Ovary (tissue), 9 donors: ENCODE results near the gene PIP5K1B. TPM values are rescaled to one million over a fixed set of nuclear protein-coding genes. Genes with fewer than 3 reads are reported as not detected.

Experiments used
- polyA plus RNA-seq, 2 donors: library from polyadenylated mRNA; stranded (reverse); fragments of 200-250 nt in 1 of 2; fragments of 350-450 nt in 1 of 2; fragmentation: Illumina TruSeq in 1 of 2; extraction: RNeasy Lipid Tissue Mini Kit (QIAGEN cat#74804) in 1 of 2; gene quantifications; one replicate each; pipeline ENCODE4 v1.2.3, GENCODE V29; 2013 to 2014
- small RNA-seq: library from RNA; depleted of rRNA; stranded (forward); fragments of <200 nt; gene quantifications from one replicate; pipeline ENCODE3, GENCODE V24; 2016
- total RNA-seq, 7 donors: library from RNA; depleted of rRNA in 2 of 7; stranded (reverse); fragments of >200 nt in 2 of 7; fragmentation: NEBNext Ultra II Directional in 3 of 7; extraction: Animal tissue kit (Norgen Biotek cat#: 25700) in 3 of 7; gene quantifications; one replicate each; pipeline versions ENCODE4 v1.1.0 to v1.2.4, GENCODE V29; 2016 to 2023
- donor health status: DM: no; HTN: no; CAD: no; lungs with moderate emphysema.
- donor health status: DM: no; HTN: no; CAD: no.
- donor health status: Bipolar disorder and iron deficiency.
- donor health status: DM: yes; HTN: yes; CAD: no.
- donor health status: DM: no; HTN: no; CAD: no.
- donor health status: DM: yes; HTN: yes; CAD: no.

Gene PIP5K1B
- total and polyA plus RNA-seq, 9 donors: 0.36 to 3.4 (median 1.0) TPM

Small RNA genes within 50 kb of the gene (small RNA-seq; reads per million reads assigned to genes)
- gene RNU6-820P: not detected

Other genes starting within 250 kb of the PIP5K1B start
- under 1 TPM in 1 of 7 donors, not detected in 6; 0.24 TPM for gene TMEM252, start 164.4 kb upstream of the PIP5K1B start, total RNA-seq
- not detected for gene TMEM252, start 164.4 kb upstream of the PIP5K1B start, polyA plus RNA-seq